SHP77 (cell line): Measurements from ENCODE around the gene RNF103.

Experiments
- DNase-seq, 2 experiments: peaks; one replicate each; lab custom pipeline; 2025; lab: John Stamatoyannopoulos, UW

The RNF103 gene

DNA sequence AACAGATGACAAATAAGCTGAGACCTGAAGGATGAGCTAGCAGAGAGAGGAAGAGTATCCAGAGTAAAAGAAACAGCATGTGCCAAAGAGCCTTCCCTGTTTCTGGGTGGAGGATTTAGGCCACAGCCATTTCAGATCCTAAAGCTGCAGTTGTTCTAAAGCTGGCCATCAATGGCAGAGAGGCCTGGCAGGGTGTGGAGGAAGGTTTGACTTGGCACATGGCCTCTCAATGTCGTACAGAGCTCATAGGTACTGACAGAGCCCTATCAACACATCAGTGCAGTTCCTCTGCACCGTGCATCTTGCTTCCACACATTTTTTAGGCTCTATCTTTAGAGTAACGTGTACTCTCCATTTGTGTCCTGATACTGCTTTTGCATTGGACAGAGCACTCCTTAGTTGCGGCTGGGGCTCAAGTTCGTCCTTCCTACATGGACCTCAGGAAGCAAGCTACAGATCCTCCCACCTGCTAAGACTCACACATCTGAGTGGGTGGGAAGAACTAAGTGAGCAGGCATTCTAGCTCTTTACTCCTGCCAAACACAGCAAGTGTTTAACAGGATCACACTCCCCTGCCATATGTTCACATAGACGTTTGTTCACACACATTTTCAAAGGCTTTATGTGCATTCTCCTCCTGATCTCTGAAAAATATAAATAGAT is 57.4 kb downstream of the RNF103 start:
- DNase-seq: no peak

DNA sequence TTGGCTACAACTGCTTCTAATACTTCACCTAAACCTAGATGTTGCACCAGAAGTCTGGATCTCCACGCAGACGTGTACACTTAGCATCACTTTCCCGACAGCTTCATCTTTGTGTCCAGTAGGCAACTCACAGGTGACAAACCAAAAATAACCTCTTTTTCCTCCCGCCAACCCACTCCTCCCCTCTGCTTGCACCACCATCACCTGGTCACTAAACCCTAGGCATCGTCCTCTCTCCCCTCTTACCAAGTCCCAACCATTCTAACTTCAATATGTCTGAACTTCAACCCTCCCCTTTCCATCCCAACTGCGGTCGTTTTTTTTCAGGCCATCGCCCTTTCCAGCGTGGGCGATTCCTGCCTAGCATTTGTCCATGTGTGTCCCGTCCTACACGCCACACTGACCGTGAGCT is 60.0 kb downstream of the RNF103 start:
- DNase-seq: no peak

DNA sequence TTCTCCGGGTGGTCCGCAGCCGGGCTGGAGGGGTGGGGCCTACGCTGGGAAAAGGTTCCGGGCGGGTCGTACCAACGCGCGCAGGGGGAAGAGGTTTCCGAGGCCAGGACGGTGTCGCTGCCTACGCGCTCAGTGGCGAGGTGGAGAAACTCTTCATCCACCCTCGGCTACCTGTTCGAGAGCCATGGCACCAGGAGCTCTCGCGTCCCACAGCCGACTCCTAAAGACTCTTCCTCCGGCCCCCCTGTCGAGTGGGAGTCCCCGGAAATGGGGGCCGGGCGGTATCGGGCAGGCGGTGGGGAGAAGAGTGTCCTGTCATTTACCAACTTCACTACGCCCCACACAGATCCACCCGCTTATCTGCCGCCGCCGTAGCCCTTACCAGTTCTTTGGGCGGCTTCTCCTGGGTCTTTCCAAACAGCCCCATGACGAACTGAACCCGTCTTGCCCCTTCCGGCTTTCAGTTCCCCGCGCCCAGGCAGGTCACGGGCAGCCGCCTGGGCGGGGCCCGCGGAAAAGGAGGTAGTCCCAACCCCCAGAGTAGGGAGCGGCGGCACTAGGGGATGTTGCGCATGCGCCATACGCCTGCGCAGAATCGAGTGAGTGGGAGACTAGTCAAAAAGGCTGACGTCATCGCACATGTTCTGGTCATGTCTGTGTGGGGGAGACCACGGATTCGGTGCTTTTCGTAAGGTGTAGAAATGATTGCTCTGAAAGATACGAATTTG is 60.6 kb downstream of the RNF103 start, which contains the start of gene CHMP3:
CHMP3 (minus strand) TSS at position 522 of the 728 bp plus-strand sequence; CDS start at position 427, 95 bp downstream.
- peak; percentile 92 to 95 for DNase-seq

DNA sequence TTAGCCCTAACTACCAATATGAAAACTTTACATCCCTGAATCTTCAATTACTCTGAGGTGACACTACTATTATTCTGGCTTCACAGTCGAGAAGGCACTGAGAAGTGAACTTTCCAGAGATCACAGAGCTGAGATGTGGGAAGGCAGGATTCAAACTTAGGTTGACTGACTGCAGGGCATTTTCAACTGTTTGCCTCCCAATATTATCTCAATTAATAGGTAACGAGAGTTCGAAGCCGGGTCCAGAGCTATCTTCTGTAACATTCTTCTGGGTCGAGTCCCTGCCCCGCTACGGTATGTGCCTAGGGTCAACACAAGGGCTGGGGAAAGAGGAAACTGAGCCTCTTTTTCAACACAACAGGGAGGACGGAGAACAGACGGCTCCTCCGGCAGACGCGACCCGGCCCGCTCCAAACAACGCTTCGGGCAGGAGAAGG is 61.2 kb downstream of the RNF103 start:
- DNase-seq: no peak

DNA sequence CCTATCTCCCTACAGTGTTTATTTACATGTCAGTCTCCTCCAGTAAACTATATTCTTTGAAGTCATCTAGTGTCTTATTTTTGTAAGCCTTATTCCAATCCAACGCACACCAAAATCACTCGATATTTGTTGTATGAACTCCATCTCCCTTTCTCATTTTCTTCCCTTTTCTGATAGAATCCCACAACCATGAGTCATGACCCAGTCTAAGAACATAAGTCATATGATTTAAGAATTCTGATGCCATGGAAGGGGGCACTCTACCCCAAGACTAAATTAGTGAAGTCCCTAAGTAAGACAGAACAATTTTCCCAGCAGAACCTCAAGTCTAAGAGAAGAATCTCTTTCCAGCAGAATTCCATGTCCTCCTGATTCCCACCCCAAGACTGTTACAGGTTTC is 65.8 kb downstream of the RNF103 start:
- DNase-seq: no peak

DNA sequence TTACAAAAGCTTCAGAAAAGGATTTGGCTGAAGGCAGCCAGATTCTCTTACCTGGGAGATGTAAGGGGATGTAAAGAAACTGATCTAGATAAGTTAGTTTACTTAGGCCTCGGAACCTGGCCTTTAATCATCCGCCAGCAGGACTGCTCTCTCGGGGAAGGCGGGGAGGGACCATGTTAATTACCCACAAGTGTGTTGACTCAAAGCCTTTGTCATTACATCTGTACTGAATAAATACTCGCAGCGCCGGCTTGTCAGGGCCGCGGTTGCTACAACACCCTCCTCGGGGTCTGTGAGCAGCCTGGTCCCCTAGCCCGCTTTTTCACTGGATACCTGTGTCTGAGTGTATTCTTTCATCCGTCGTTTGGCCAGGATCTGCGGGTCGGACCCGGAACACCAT is 67.2 kb downstream of the RNF103 start:
- peak; percentile 40 to 69 for DNase-seq
